T-helper 22 cell (primary cell): Measurements from ENCODE around the gene ITM2C.

ENCODE experiments used
- DNase-seq: peaks from one replicate; pipeline ENCODE4 v3.0.0-alpha.2; 2020; ENCODE audit warnings: low read depth

Gene ITM2C

DNA sequence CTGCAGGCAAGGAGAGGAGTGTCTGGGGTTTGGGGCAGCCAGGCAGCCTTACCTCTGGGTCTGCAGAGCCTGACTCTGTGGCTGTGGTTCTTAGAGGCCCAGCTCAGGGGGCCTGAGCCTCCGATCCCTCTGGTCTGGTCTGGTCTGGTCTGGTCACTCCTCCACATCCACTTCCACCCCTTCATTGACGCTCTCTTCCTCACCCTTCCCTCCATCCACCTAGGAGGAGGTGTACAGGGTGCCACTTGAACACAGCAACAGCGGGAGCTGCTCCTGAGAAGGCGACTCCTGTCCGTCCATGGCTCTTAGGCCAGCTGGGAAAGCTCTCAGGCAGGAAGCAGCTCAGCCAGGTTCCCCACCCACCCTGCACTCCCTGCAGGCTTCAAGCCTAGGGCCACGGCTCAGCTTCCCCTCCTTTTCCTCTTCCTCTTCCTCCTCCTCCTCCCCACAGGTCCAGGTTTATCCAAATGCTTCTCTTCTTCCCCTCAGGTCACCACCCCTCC is 43.4 kb downstream of the ITM2C start:
- DNase-seq: no peak

DNA sequence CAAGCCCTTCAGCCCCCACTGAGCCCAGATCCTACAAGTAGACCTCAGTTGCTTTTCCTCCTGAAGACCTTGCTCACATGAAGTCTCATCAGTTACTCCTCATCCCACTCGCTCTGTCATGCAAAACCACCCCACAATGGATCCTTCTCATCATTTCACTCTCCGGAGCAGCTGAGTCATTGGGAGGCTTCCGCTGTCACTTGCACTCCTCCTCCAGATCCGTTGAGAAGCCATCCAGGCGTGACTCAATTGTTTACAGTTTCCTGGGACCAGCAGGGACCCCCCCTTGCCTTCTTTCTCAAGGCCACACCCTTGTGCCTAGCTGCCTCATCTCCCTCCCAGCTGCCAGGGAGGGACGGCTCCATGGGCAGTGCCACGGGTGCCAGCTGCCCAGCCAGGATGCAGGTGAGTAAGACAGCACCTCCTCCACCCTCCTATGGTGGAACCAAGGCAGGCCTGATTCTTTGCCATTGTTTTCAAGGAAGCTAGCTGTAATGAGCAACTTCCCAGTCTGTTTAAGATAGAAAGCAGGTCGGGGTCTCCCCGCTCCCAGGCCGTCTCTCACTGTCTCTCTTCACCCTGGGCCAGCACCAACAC is 44.0 kb downstream of the ITM2C start:
- DNase-seq: no peak

DNA sequence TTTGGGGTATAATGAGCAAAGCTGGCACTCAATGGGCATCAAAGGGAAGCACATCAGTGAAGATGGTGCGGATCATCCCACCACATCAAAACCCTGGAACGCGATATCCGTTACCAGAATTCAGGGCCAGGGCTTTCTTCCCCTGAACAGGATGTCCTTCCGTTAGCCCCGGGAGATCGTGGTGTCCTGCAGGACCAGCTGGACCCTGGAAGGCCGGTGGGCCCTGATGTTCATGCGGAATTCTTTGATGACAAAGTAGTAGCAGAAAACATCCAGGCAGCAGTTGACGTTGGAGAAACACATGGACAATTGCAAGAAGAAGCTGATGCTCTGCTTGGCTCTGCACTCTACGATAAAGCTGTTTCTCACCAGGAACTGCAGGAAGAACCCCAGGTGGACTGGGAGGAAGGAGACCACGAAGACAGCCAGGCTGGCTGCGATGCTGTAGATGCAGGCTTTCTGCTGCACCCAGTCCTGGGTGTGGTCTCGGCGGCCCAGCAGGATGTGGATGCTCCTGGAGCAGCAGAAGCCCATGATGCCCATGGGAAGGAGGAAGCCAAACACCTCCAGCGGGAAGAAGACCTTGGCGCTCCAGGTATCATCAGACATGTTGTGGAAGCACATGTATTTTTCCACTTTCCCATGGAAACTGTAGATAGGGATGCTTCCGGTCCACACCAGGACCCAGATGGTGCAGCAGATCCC is 45.3 kb downstream of the ITM2C start:
- no peak for DNase-seq

DNA sequence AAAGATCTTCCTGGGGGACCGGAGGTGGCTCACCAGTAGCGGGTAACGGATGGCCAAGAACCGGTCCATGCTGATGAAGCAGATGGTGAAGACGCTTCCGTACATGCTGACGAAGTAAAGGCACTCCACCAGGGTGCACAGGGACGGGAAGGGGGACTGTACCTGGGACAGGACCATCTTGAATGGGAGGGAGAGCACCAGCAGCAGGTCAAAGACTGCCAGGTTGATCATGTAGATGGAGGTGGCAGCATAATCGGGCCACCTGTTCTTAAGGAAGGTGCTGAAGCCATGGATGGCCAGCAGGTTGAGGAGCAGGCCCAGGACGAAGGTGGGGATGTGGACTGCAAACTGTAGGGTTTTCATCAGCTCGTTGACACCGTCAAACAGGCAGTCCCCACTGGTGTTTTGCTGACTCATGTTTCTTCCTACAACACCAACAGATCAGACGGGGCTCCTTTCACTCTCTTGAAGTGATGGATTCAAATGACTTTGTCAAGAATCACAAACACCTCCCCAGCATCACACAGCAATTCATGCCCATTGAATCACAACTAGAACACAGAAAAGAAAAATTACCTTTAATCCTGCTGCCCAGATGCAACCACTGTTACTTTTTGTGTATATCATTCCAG is 45.9 kb downstream of the ITM2C start:
- DNase-seq: no peak

DNA sequence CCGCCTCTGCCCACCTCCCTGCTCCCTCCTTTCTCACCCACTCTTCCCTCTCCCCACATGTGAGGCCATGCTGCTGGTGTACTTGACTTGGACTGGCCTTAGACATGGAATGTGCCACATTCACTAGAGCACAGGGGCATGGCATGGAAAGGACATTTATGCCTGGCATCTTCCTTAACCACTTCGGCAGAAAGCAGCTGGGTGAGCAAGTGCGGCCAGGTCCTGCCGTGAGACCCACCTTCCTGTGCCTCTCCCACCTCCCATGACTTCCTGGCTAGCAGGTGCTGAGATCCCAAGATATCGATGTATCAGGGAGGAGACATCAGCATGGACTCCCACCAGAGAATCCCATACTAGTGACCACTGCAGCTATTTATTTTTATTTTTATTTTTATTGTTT is 47.3 kb downstream of the ITM2C start:
- no peak for DNase-seq

DNA sequence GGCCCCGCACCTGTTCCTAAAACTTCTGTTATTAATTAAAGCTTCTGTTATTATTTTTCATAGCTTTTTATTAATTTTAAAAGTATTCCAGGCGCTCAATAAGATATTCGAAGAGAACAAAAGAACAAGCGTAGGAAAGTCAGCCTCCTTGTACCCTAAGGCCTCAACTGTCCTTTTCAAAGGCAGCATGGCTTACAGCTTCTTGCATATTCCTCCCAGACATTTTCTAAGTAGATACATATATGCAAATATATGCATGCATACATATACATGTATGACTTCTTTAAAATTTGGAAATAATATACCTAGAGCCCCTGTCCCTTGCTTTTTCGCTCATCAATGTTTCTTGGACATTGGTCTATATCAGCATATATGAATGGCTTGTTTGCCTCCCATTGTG is 48.0 kb downstream of the ITM2C start:
- DNase-seq: no peak

DNA sequence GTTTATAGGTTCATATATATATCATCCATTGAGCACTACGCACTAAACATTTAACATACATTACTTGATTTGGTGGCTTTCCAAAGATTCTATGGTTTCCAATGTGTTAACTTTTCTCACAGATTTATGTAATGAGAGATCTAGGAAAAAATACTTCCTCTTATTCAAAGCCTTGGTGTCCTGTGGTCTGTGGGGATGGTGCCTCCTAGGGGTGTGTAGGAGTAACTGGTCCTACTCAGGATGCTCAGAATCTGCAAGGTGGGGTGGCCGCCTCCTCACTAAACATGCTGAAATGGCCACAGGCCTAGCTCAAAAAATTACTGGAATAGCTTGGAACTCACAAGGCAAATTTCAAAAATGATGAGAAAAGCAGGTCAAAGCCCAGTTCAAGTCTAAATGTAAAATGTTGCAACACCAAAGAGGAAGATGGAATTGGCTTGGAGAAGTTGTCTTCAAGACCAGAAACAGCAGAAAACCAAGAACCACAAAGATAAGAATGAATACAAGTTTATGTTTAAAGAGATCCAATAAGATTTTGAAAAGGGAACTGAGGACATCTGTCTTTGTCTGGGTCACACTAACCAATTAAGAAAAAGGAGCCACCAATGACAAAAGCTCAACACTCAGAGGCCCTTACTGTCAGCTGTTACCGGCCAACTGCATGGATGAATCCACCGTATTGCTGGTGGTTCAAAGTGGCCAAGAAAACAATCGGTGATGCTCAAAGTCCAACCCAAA is 48.8 kb downstream of the ITM2C start:
- no peak for DNase-seq

DNA sequence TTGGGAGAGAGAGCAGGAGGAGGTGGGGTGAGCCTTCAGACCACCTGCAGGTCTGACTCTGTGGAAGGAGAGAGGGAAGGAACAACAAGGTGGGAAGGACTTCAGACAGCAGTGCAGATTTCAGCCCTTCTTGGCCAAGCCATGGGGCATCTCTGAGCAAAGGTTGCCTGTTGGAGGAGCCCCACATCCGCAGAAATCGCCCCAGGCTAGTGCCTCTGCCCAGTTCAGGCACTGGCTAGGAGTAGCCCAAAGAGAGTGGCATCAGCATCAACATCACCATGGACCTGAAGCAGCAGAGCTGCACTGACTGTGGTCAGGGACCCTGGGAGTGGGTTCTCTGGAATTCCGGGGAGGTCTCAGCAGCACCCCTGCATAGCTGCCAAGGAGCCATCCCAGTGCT is 50.1 kb downstream of the ITM2C start:
- no peak for DNase-seq

DNA sequence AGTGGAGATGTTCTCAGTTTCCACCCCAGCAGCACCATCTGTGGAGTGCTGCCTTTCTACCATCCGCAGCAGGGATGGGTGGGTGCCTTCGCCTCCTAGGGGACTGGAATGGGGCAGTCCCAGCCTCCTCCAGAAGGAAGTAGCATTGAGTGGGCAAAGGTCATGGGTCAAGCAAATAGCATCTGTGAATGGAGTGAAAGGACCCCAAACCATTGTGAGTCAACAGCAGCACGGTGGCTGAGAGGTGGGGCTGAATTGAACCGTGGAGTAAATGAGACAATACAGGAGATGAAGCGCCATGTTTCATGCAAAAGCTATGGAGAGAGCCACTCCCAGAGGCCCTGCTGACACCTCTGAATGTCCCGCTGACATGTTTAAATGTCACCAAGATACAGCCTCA is 50.6 kb downstream of the ITM2C start:
- no peak for DNase-seq

DNA sequence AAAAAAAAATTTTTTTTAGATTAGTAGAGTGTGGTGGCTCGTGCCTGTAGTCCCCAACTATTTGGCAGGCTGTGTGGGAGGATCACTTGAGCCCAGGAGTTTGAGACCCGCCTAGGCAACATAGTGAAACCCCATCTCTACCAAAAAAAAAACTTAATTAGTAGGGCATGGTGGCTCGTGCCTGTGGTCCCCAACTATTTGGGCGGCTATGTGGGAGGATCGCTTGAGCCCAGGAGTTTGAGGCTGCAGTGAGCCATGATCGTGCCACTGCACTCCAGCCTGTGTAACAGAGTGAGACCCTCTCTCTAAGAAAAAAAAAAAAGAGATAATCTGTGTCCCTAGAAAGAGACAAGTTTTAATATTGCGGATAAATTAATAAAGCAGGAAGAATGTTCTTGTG is 51.5 kb downstream of the ITM2C start:
- no peak for DNase-seq

DNA sequence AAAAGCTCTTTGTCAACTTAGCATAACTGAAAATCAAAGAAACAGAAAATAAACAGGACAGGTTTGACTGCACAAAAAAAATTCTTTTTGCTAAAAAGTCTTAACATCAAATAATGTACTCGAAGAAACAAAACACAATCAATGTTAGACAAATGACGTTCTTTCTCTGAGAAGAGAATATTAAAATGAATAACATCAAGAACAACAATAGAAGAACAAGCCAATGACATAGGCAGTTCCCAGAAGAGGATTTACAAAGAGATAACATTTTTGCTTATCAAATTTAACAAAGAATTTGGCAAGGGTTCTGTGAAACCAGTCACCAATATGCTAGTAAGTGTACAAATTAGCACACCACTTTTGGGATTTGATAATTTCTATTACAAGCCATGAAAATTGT is 54.5 kb downstream of the ITM2C start:
- no peak for DNase-seq

DNA sequence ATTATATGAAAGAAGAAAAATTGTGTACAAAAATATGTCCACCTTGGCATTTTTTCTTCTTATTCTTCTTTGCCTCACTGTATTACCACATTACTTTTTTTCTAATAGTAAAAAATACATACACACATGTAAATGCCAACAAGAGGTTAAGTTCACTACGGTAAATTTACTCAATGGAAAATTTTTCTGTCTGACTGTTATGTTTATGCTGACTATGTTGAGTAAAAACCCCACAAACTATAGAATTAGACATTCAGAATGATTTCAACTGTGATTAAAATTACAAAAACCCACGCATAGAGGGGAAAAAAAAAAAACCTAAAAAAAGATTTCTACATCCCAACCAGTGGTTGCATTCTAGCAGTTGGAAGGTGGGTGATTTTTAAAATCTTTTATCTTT is 54.9 kb downstream of the ITM2C start:
- DNase-seq: no peak

DNA sequence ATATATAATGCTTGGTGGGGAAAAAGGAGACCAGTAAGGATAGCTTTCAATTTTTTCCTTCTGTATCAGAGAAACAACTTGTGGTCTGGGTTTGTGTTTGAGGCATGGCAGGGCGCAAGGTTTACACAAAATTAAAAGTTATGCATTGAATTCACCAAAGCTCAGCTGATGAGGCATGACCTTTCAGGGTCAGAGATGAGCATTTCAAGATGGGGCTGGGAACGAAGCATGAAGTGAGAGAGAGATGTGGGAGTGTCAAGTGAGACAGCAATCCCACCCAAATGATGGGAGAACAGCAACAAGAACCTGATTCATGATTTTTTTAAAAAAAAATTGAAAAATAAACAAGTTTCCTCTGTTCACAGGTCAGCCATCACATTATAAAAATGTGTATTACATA is 55.4 kb downstream of the ITM2C start:
- DNase-seq: no peak

DNA sequence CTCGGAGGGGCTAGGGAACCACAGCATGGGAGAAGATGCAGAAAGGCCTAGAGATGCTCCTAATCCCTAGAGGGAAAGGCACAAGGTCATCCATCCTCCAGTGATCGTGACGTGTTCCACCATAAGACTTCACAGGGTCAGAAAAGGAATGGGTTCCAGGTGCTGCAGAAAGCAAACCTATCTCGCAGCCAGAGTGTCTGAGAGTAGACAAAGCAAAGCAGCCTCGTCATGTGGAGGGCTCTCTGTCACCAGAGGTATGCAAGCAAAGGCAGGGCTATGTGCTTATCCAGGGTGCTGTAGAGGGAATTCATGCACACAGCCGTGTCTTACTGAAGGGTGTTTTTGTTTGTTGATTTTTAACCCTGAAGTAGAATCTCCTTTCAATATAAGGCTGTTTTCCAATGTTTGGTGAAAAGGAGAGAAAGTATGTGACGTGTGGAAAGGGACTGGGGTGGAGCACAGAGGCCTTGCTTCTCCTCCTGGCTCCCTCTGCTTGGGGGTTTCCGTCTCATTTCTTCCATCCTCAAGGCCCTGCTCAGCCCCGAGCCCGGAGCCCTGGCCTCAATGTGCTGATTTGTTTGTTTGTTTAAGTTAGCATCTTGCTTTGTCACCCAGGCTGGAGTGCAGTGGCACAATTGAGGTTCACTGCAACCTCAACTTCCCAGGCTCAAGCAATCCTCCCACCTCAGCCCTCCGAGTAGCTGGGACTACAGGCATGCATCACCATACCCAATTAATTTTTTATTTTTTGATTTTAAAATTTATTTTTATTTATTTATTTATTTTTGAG is 57.3 kb downstream of the ITM2C start:
- no peak for DNase-seq

DNA sequence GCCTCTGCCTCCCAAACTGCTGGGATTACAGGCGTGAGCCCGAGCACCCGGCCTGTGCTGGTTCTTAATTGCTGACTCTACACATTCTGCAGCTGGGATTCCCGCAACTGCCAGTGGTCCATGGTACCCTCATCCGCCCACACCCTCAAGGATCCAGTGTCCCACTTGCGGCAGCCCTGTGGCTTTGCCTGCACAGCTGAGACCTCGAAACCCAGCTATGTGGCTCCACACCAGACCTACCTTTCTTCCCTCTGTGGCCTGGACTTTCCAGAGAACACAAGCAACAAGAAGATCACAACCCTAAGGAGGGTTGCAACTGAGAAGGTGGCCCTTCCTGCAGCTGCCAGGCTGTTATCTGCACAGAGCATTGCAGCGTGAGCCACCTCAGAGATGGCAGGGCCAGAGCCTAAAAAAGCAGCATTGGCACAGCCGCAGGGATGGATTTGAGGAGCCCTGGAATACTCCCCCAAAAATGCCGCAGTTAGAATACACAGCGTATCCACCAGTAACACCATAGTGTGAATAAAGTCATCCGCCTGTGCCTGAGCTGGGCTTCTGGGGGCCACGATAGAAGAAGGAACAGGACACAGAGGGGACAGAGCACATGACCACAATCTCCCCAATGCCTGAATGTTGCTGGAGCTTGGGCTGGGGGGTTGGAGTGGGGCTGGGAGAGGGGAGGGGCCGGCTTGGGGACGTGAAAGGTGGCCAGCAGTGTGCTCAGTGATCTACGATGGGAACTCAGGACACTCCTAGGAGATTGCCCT is 58.4 kb downstream of the ITM2C start:
- no peak for DNase-seq

DNA sequence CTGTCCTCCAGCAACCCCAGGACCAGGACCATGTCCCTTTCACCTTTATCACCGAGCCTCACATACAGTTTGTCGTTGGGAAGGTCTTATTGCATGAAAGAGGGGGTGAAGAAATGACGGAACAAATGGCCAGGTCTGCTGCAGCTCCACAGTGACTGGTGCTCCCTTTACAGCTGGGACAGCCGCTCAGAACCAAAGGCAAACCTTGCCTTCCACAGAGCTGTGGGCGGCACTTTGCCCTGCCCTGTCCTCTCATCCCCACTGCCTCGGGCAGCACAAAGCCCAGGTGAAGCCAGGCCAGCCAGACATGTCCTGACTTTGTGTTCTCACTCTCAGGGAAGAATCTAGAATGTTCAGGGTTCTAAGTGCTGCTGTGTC is 59.3 kb downstream of the ITM2C start:
- DNase-seq: no peak

DNA sequence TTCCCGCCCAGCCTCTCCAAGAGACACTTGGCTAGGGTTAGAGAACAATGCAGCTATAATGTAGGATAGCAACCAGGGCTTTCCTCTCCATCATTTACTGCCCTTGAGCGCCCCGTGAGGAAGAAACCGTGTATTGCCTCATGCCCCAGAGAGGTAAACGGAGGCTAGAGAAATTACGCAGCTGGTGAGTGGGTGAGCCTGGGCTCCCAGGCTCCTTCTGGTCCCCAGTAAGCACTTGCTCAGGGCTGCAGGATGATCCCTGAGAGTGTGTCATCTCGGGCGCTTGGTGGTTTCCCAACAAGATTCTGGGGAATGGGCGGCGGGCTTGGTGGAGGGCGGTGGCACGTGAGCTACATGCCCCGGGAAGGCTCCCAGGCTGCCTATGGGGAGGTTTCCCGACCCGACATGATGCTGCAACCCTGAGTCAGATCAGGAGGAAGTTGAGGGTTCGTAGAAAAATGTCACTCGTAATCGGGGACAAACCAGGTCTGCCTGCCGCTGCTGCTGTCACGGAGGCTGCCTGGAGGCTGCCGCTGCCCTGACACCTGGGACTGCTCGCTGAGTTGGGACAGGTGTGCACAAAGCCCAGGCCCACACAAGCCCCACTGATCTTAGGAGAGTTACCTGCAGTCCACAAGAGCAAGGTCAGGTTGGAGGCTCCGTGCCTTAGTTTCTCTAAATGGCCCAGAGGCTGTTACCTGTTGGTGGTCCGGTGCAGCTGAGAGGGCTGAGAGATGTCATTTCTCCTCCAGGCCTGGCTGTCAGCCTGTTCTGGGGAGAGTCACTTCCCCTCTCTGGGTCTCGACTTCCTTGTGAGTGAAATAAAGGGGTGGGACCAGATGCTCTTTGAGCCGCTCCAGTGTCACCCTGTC is 60.0 kb downstream of the ITM2C start, which contains the start of gene GPR55:
Gene GPR55 (minus strand): TSS at position 773 of the 872 bp plus-strand sequence. CDS start 14,280 bp downstream, outside the sequence.
- peak; percentile 33 for DNase-seq

DNA sequence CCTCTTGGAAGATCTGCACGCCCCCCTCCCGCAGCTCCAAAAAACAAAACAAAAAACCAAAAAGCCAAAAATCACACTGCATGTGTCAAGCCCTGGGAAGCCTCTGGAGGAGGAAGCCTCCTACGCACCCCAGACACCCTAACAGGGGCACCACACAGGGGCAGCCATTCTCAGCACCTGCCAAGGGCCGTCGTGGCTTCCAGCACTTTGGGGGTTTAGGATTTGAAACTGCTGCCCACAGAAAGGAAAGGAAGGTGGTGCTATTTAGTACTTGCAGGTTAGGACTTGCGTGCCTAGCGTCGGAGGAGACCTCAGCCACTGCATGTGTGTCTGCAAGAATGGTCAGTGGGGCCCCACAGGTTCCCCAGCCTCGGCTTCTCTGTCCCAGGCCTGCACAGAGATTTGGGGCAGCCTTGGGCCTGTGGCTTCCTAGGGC is 60.7 kb downstream of the ITM2C start:
- no peak for DNase-seq

DNA sequence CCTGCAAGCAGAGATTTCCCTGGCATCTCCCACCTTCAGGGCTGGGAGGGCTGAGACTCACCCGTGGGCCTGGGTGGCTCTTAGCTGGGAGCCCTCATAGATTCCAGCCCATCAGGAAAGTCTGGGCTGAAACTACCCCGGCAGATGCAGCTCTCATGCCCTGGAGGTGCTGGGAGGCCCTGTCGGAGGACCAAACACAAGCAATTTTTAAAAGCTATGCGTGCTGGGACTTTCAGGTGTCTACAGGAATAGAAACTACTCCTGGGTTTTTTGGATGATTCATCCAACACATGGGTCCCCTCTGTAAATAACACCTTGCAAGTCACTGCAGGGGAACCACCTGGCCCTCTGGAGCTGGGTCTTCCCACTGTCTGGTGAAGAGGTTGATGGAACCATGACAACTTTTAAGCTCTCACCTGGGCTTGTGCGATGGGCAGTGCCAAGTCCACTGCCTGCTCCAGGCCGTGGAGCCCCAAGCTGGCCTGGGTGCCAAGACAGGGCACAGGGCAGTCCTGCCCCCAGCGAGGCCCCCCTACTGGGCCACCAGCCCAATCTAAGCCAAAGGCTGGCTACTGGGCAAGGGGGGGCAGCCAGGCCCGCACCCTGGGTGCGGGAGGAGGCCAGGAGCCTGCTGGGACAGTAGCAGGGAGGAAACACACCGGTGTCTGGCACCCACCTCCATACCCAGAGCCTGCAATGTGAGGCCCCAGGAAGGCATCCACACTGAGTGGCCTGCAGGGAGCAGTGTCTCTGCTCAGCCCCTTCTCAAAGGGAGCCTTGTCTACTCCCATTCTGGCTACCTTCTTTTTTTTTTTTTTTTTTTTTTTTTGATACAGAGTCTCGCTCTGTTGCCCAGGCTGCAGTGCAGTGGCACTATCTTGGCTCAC is 61.4 kb downstream of the ITM2C start:
- DNase-seq: no peak
